ENCODE data around the gene CPSF3.

GRCh38 chr2:9418746-9419145 lies 4.7 kb upstream of the CPSF3 start:
- TF ChIP-seq EGR1 (IDR thresholded peaks at IDR 0.05), result no peak
- TF ChIP-seq RAD21 (IDR thresholded peaks at IDR 0.05; ENCODE audit: low read depth), result no peak
- no peak for TF ChIP-seq TEAD4 (IDR thresholded peaks at IDR 0.05)
- no peak for TF ChIP-seq EP300 (IDR thresholded peaks at IDR 0.05; ENCODE audit: borderline replicate concordance)
- no peak for TF ChIP-seq CREB1 (IDR thresholded peaks at IDR 0.05; ENCODE audit: low read depth)
- TF ChIP-seq TAF1 (IDR thresholded peaks at IDR 0.05; ENCODE audit: low read depth), result no peak
- TF ChIP-seq NFIC (IDR thresholded peaks at IDR 0.05), result no peak
- no peak for TF ChIP-seq ZBTB7A (IDR thresholded peaks at IDR 0.05; ENCODE audit: low read depth)
- no peak for TF ChIP-seq TCF12 (IDR thresholded peaks at IDR 0.05; ENCODE audit: low read depth)
- TF ChIP-seq YY1 (IDR thresholded peaks at IDR 0.05; ENCODE audit: low read depth), result no peak

Measured in Ishikawa (cell line).